HEK293 (cell line): ENCODE results near the gene SLC48A1.

Experiments
- ATF2 ChIP-seq: fragments of 450-650 bp; formaldehyde crosslinking; IDR thresholded peaks from 2 replicates; pipeline ENCODE4 v1.5.1; 2016; ENCODE audit warnings: missing biosample characterization, missing genetic modification characterization, low read depth
- CTCF ChIP-seq: fragments of 450-650 bp; formaldehyde crosslinking; IDR thresholded peaks from 2 replicates; pipeline ENCODE4 v1.5.1; 2016; ENCODE audit warnings: missing biosample characterization, missing genetic modification characterization
- FEZF1 ChIP-seq: fragments of 450-650 bp; formaldehyde crosslinking; IDR thresholded peaks from 2 replicates; pipeline ENCODE4 v1.5.1; 2016; ENCODE audit warnings: missing biosample characterization, missing genetic modification characterization
- ZBTB44 ChIP-seq: fragments of 450-650 bp; IDR thresholded peaks from 2 replicates; pipeline ENCODE4 v1.5.1; 2018; ENCODE audit warnings: missing biosample characterization, mild to moderate bottlenecking, missing genetic modification characterization
- ZBTB8A ChIP-seq: fragments of 450-650 bp; formaldehyde crosslinking; IDR thresholded peaks from 2 replicates; pipeline ENCODE4 v1.5.1; 2016; ENCODE audit warnings: missing biosample characterization, missing genetic modification characterization
- ZNF114 ChIP-seq: fragments of 450-650 bp; formaldehyde crosslinking; IDR thresholded peaks from 2 replicates; pipeline ENCODE4 v1.5.0; 2017; ENCODE audit warnings: missing biosample characterization, missing genetic modification characterization

- no peak for TF ChIP-seq FEZF1 (tag by site-specific recombination)
- TF ChIP-seq ZBTB44 (tag by site-specific recombination) = no peak
- TF ChIP-seq ATF2 = no peak
- TF ChIP-seq CTCF = no peak
- no peak for TF ChIP-seq ZNF114 (tag by site-specific recombination)
- no peak for TF ChIP-seq ZBTB8A (tag by site-specific recombination)
Observed at GRCh38 chr12:47739297-47739696, 33.7 kb upstream of the SLC48A1 start.
